Choroid plexus epithelial cell (primary cell): Measurements from ENCODE around the gene SLC46A2.
A peak's percentile ranks its signal among the peaks of the same experiment; 100 is the strongest.

Experiments used
- DNase-seq: peaks from one replicate; pipeline ENCODE4 v3.0.0-alpha.2; 2010; ENCODE audit warnings: low read depth
- H3K4me3 ChIP-seq: 2 replicates; pipeline ENCODE4 v1.5.1; 2011; ENCODE audit warnings: low read depth, mild to moderate bottlenecking, control low read depth, low read length, moderate library complexity
- CTCF ChIP-seq: conservative IDR thresholded peaks from 2 replicates; pipeline ENCODE4 v1.5.1; 2011; ENCODE audit warnings: low read depth, mild to moderate bottlenecking, control low read depth, inconsistent platforms, low read length, moderate library complexity

SLC46A2 gene

GRCh38 chr9:112854657-112855056 lies 36.0 kb downstream of the SLC46A2 start:
- TF ChIP-seq CTCF, result no peak
- H3K4me3 ChIP-seq, result no peak overlapping the region
- no peak for DNase-seq

GRCh38 chr9:112853882-112854585 lies 36.6 kb downstream of the SLC46A2 start:
- no peak for TF ChIP-seq CTCF
- no peak overlapping the region for H3K4me3 ChIP-seq
- DNase-seq, result no peak

GRCh38 chr9:112852741-112853504 lies 37.8 kb downstream of the SLC46A2 start:
- H3K4me3 ChIP-seq, result no peak overlapping the region
- no peak for TF ChIP-seq CTCF
- DNase-seq, result no peak

- DNase-seq, result peak; percentile 4
- no peak overlapping the region for H3K4me3 ChIP-seq
- TF ChIP-seq CTCF, result no peak
Observed at GRCh38 chr9:112850840-112851239, 39.8 kb downstream of the SLC46A2 start.

GRCh38 chr9:112849363-112849922 lies 41.2 kb downstream of the SLC46A2 start:
- H3K4me3 ChIP-seq, result no peak overlapping the region
- no peak for DNase-seq
- TF ChIP-seq CTCF, result no peak

- no peak for DNase-seq
Observed at GRCh38 chr9:112848316-112849151, 42.1 kb downstream of the SLC46A2 start.

More at GRCh38 chr9:112848316-112849151, 42.1 kb downstream of the SLC46A2 start:
- no peak for TF ChIP-seq CTCF
- H3K4me3 ChIP-seq, result no peak overlapping the region
